H9 (cell line): ENCODE data around the gene STXBP1. TPM values are rescaled to one million over a fixed set of nuclear protein-coding genes. Genes with fewer than 3 reads are reported as not detected.

Experiments
- DNase-seq: peaks from one replicate; pipeline ENCODE4 v3.0.0-alpha.2; 2017
- H2AFZ ChIP-seq: one replicate; pipeline ENCODE4 v1.6.1; 2013; ENCODE audit warnings: mild to moderate bottlenecking, low read length, control low read depth, moderate library complexity
- H2AK5ac ChIP-seq: 2 replicates; pipeline ENCODE4 v1.6.1; 2013; ENCODE audit warnings: low read length, control low read depth, mixed read lengths; ENCODE audit not compliant: insufficient read length
- H2BK120ac ChIP-seq: one replicate; pipeline ENCODE4 v1.6.1; 2013; ENCODE audit warnings: low read depth, mild to moderate bottlenecking, low read length, control low read depth, inconsistent platforms; ENCODE audit not compliant: poor library complexity, severe bottlenecking
- H2BK12ac ChIP-seq: 2 replicates; pipeline ENCODE4 v1.6.1; 2013; ENCODE audit warnings: low read length, control low read depth, mixed read lengths, low read depth; ENCODE audit not compliant: insufficient read length
- H2BK15ac ChIP-seq: 2 replicates; pipeline ENCODE4 v1.6.1; 2013; ENCODE audit warnings: low read depth, low read length, control low read depth
- H2BK20ac ChIP-seq: one replicate; pipeline ENCODE4 v1.6.1; 2013; ENCODE audit warnings: low read depth, mild to moderate bottlenecking, low read length, control low read depth, inconsistent platforms; ENCODE audit not compliant: poor library complexity, severe bottlenecking
- H2BK5ac ChIP-seq: 2 replicates; pipeline ENCODE4 v1.6.1; 2013; ENCODE audit warnings: low read length, control low read depth, mixed read lengths; ENCODE audit not compliant: insufficient read length
- H3K14ac ChIP-seq: 2 replicates; pipeline ENCODE4 v1.6.1; 2013; ENCODE audit warnings: low read length, control low read depth; ENCODE audit not compliant: insufficient read depth
- H3K18ac ChIP-seq: 2 replicates; pipeline ENCODE4 v1.6.1; 2013; ENCODE audit warnings: low read depth, mild to moderate bottlenecking, mixed read lengths, low read length, control low read depth; ENCODE audit not compliant: insufficient read length
- H3K23ac ChIP-seq: 2 replicates; pipeline ENCODE4 v1.6.1; 2013; ENCODE audit warnings: low read length, control low read depth, mixed read lengths, low read depth; ENCODE audit not compliant: insufficient read length
- H3K23me2 ChIP-seq: 2 replicates; pipeline ENCODE4 v1.6.1; 2013; ENCODE audit warnings: low read depth, mild to moderate bottlenecking, mixed read lengths, low read length, control low read depth; ENCODE audit not compliant: insufficient read length, poor library complexity, severe bottlenecking
- H3K27ac ChIP-seq: 2 replicates; pipeline ENCODE4 v1.5.1; 2013; ENCODE audit warnings: low read length, control low read depth, mixed read lengths, low read depth; ENCODE audit not compliant: insufficient read length
- H3K27me3 ChIP-seq: 2 replicates; pipeline ENCODE4 v1.6.1; 2013; ENCODE audit warnings: low read length, control low read depth, inconsistent platforms; ENCODE audit not compliant: insufficient read depth
- H3K4ac ChIP-seq: 2 replicates; pipeline ENCODE4 v1.6.1; 2013; ENCODE audit warnings: low read depth, mild to moderate bottlenecking, control low read depth, inconsistent platforms, low read length, moderate library complexity
- H3K4me1 ChIP-seq: 2 replicates; pipeline ENCODE4 v1.6.1; 2013; ENCODE audit warnings: low read length, control low read depth, inconsistent platforms; ENCODE audit not compliant: insufficient read depth
- H3K4me2 ChIP-seq: 2 replicates; pipeline ENCODE4 v1.6.1; 2013; ENCODE audit warnings: low read length, control low read depth, mixed read lengths; ENCODE audit not compliant: insufficient read length, insufficient read depth
- H3K56ac ChIP-seq: 2 replicates; pipeline ENCODE4 v1.6.1; 2013; ENCODE audit warnings: low read depth, mild to moderate bottlenecking, mixed read lengths, low read length, control low read depth; ENCODE audit not compliant: insufficient read length
- H3K79me1 ChIP-seq: 2 replicates; pipeline ENCODE4 v1.6.1; 2013; ENCODE audit warnings: low read depth, mild to moderate bottlenecking, moderate library complexity, low read length, control low read depth, inconsistent platforms; ENCODE audit not compliant: insufficient read depth, poor library complexity, severe bottlenecking
- H3K79me2 ChIP-seq: 2 replicates; pipeline ENCODE4 v1.6.1; 2013; ENCODE audit warnings: low read length, control low read depth, inconsistent platforms; ENCODE audit not compliant: insufficient read depth
- H3K9ac ChIP-seq: 2 replicates; pipeline ENCODE4 v1.6.1; 2013; ENCODE audit warnings: low read length, control low read depth, mixed read lengths; ENCODE audit not compliant: insufficient read length; ENCODE audit errors: extremely low read depth
- H3K9me3 ChIP-seq: one replicate; pipeline ENCODE4 v1.6.1; 2013; ENCODE audit warnings: low read depth, low read length, inconsistent platforms; ENCODE audit not compliant: control insufficient read depth
- H3T11ph ChIP-seq: one replicate; pipeline ENCODE4 v1.6.1; 2013; ENCODE audit warnings: mild to moderate bottlenecking, low read length, control low read depth, inconsistent platforms
- H4K20me1 ChIP-seq: one replicate; pipeline ENCODE4 v1.6.1; 2013; ENCODE audit not compliant: control insufficient read depth, insufficient read length, insufficient read depth
- H4K5ac ChIP-seq: 2 replicates; pipeline ENCODE4 v1.6.1; 2013; ENCODE audit warnings: low read depth, mild to moderate bottlenecking, mixed read lengths, low read length, control low read depth; ENCODE audit not compliant: insufficient read length
- H4K8ac ChIP-seq: replicated peaks from 2 replicates; pipeline ENCODE4 v1.6.1; 2013; ENCODE audit warnings: low read length, control low read depth, mixed read lengths, low read depth; ENCODE audit not compliant: insufficient read length
- H4K91ac ChIP-seq: 2 replicates; pipeline ENCODE4 v1.6.1; 2013; ENCODE audit warnings: low read depth, mild to moderate bottlenecking, moderate library complexity, mixed read lengths, low read length, control low read depth; ENCODE audit not compliant: insufficient read length
- H3K27ac Mint-ChIP-seq, 3 experiments: 2 replicates in 2 of 3; 3 replicates in 1 of 3; pipeline ENCODE4 v1.8.0; 2020 to 2021; ENCODE audit warnings: mixed read lengths in 3 of 3, mild to moderate bottlenecking in 1 of 3, moderate library complexity in 1 of 3
- H3K27me3 Mint-ChIP-seq: 2 replicates; pipeline ENCODE4 v1.8.0; 2021; ENCODE audit warnings: low read depth, mild to moderate bottlenecking, moderate library complexity, mixed read lengths
- H3K36me3 Mint-ChIP-seq, 3 experiments: 2 replicates in 2 of 3; 3 replicates in 1 of 3; pipeline ENCODE4 v1.8.0; 2020 to 2021; ENCODE audit warnings: low read depth in 3 of 3, mixed read lengths in 3 of 3; ENCODE audit not compliant: insufficient read depth in 1 of 3
- H3K4me1 Mint-ChIP-seq, 2 experiments: 2 replicates each; pipeline ENCODE4 v1.8.0; 2020; ENCODE audit warnings: mixed read lengths in 2 of 2
- H3K4me3 Mint-ChIP-seq, 2 experiments: 2 replicates in 1 of 2; 3 replicates in 1 of 2; pipeline ENCODE4 v1.8.0; 2020 to 2021; ENCODE audit warnings: mild to moderate bottlenecking in 2 of 2, mixed read lengths in 2 of 2, moderate library complexity in 1 of 2
- H3K9me3 Mint-ChIP-seq, 2 experiments: 2 replicates in 1 of 2; 3 replicates in 1 of 2; pipeline ENCODE4 v1.8.0; 2020; ENCODE audit warnings: mild to moderate bottlenecking in 2 of 2, mixed read lengths in 2 of 2, moderate library complexity in 1 of 2
- CTCF ChIP-seq: fragments of 200-600 bp; sonication (generic); conservative IDR thresholded peaks from 3 replicates; pipeline ENCODE4 v1.8.0; 2021; ENCODE audit warnings: antibody characterized with exemption, mild to moderate bottlenecking
- WGBS: extraction: QIAGEN DNeasy Blood & Tissue Kit; methylation state at CpG from one replicate; pipeline ENCODE4 v1.1.7; 2013; ENCODE audit warnings: missing lambda C conversion rate, low lambda C conversion rate, mixed read lengths; ENCODE audit not compliant: insufficient read length; ENCODE audit errors: extremely low coverage; 5-methylcytosine and 5-hydroxymethylcytosine counted together
- total RNA-seq: library from RNA; stranded (reverse); gene quantifications from 2 replicates; pipeline ENCODE4 v1.2.1, GENCODE V29; 2021

STXBP1 gene
- total RNA-seq, 1 experiment from 2014 or later: 22.3 TPM

- peaks cover 0 to 2% (median 0%) of the 10 kb centered on the region in 3 experiments; a peak in 2 of 7 replicates for H3K36me3 Mint-ChIP-seq
These were observed 30.1 kb downstream of the STXBP1 start for GRCh38 chr9:127642082-127642740.

More at GRCh38 chr9:127642082-127642740, 30.1 kb downstream of the STXBP1 start:
- TF ChIP-seq CTCF: no peak
- no peak overlapping the region for H3K14ac ChIP-seq
- Mint-ChIP-seq H3K4me1 (peaks cover 10 to 19% of the 10 kb centered on the region in 2 experiments), H3K27ac (peak overlapping the region in 2 of 3 experiments; percentile 56 to 76; a peak in 4 of 7 replicates), H3K4me3 (no peak overlapping the region), H3K9me3 (no peaks in the 10 kb centered on the region), H3K27me3 (no peaks in the 10 kb centered on the region)
- no peak overlapping the region for H4K91ac ChIP-seq
- H2BK15ac ChIP-seq: no peak overlapping the region
- DNase-seq: no peak
- no peak overlapping the region for H2BK5ac ChIP-seq
- no peak overlapping the region for H2AK5ac ChIP-seq
- H3K79me2 ChIP-seq: no peaks in the 10 kb centered on the region
- no peak overlapping the region for H3K56ac ChIP-seq
- no peaks in the 10 kb centered on the region; the same call in 1 of the 2 replicates for H3K4me1 ChIP-seq
- H3K9ac ChIP-seq: no peak overlapping the region
- no peaks in the 10 kb centered on the region for H3K9me3 ChIP-seq
- no peak overlapping the region for H4K8ac ChIP-seq
- no peak overlapping the region for H2BK12ac ChIP-seq
- H3K18ac ChIP-seq: no peak overlapping the region
- no peak overlapping the region for H3K27ac ChIP-seq
- H4K5ac ChIP-seq: no peak overlapping the region
- no peak overlapping the region for H3T11ph ChIP-seq
- no peak overlapping the region for H2BK120ac ChIP-seq
- no peak overlapping the region for H3K23ac ChIP-seq
- no peaks in the 10 kb centered on the region for H4K20me1 ChIP-seq
- H3K4ac ChIP-seq: no peak overlapping the region
- H2BK20ac ChIP-seq: no peak overlapping the region
- no CpG with 5 or more reads among the region's 10 CpGs for WGBS
- no peaks in the 10 kb centered on the region for H3K79me1 ChIP-seq
- no peak overlapping the region for H3K4me2 ChIP-seq
- no peaks in the 10 kb centered on the region for H3K23me2 ChIP-seq
- H2AFZ ChIP-seq: no peak overlapping the region
- no peaks in the 10 kb centered on the region for H3K27me3 ChIP-seq
